Measurements from ENCODE around the gene PTPRC.

Gene PTPRC

GRCh38 chr1:198643808-198644207 lies 5.0 kb downstream of the PTPRC start:
- no peak for DNase-seq (ENCODE audit: low read depth)

GRCh38 chr1:198647055-198647454 lies 8.2 kb downstream of the PTPRC start:
- no peak for DNase-seq (ENCODE audit: low read depth)

GRCh38 chr1:198648592-198648991 lies 9.8 kb downstream of the PTPRC start:
- no peak for DNase-seq (ENCODE audit: low read depth)

- DNase-seq (ENCODE audit: low read depth), result no peak
These were observed 10.6 kb downstream of the PTPRC start for GRCh38 chr1:198649232-198649967.

GRCh38 chr1:198649968-198650338 lies 11.1 kb downstream of the PTPRC start:
- no peak for DNase-seq (ENCODE audit: low read depth)

GRCh38 chr1:198650506-198650905 lies 11.7 kb downstream of the PTPRC start:
- DNase-seq (ENCODE audit: low read depth), result no peak

- no peak for DNase-seq (ENCODE audit: low read depth)
These were observed 13.0 kb downstream of the PTPRC start for GRCh38 chr1:198651650-198652400.

- DNase-seq (ENCODE audit: low read depth), result no peak
These were observed 15.1 kb downstream of the PTPRC start for GRCh38 chr1:198653808-198654413.

GRCh38 chr1:198655459-198656121 lies 16.8 kb downstream of the PTPRC start:
- no peak for DNase-seq (ENCODE audit: low read depth)

GRCh38 chr1:198656500-198656932 lies 17.7 kb downstream of the PTPRC start:
- DNase-seq (ENCODE audit: low read depth), result peak; percentile 71

- no peak for DNase-seq (ENCODE audit: low read depth)
These were observed 18.8 kb downstream of the PTPRC start for GRCh38 chr1:198657550-198658064.

- DNase-seq (ENCODE audit: low read depth), result no peak
These were observed 21.8 kb downstream of the PTPRC start for GRCh38 chr1:198660341-198661261.

GRCh38 chr1:198662821-198663220 lies 24.0 kb downstream of the PTPRC start:
- DNase-seq (ENCODE audit: low read depth), result no peak

GRCh38 chr1:198664068-198664788 lies 25.4 kb downstream of the PTPRC start:
- no peak for DNase-seq (ENCODE audit: low read depth)

GRCh38 chr1:198667186-198667585 lies 28.3 kb downstream of the PTPRC start:
- DNase-seq (ENCODE audit: low read depth), result no peak

- no peak for DNase-seq (ENCODE audit: low read depth)
These were observed 29.0 kb downstream of the PTPRC start for GRCh38 chr1:198667807-198668206.

GRCh38 chr1:198669023-198669698 lies 30.3 kb downstream of the PTPRC start:
- DNase-seq (ENCODE audit: low read depth), result no peak

- DNase-seq (ENCODE audit: low read depth), result no peak
These were observed 30.9 kb downstream of the PTPRC start for GRCh38 chr1:198669771-198670170.

GRCh38 chr1:198671136-198671535 lies 32.3 kb downstream of the PTPRC start:
- DNase-seq (ENCODE audit: low read depth), result no peak

GRCh38 chr1:198672124-198672523 lies 33.3 kb downstream of the PTPRC start:
- DNase-seq (ENCODE audit: low read depth), result no peak
